Tibial nerve (tissue), 4 donors: ENCODE measurements around the gene GRIN2A. TPM values are rescaled to one million over a fixed set of nuclear protein-coding genes. Genes with fewer than 3 reads are reported as not detected.

Experiments used
- DNase-seq, 2 donors: peaks; one replicate each; pipeline ENCODE4 v3.0.0-alpha.2; 2019; ENCODE audit warnings: low spot score in 2 of 2
- H3K27ac ChIP-seq, 4 donors: fragments of 200-600 bp; sonication (generic) in 3 of 4; one replicate each; pipeline ENCODE4 v1.5.1; 2017 to 2019; ENCODE audit warnings: mild to moderate bottlenecking in 1 of 4
- H3K27me3 ChIP-seq, 2 donors: fragments of 200-600 bp; sonication (generic) in 1 of 2; one replicate each; pipeline versions ENCODE4 v1.5.1 to v1.6.0; 2017 to 2019
- H3K36me3 ChIP-seq, 3 donors: fragments of 200-600 bp; sonication (generic); one replicate each; pipeline ENCODE4 v1.5.1; 2018 to 2019
- H3K4me1 ChIP-seq, 4 donors: fragments of 200-600 bp; sonication (generic) in 3 of 4; one replicate each; pipeline ENCODE4 v1.5.1; 2017 to 2019
- H3K4me3 ChIP-seq, 4 donors: fragments of 200-600 bp; sonication (generic) in 3 of 4; one replicate each; pipeline ENCODE4 v1.5.1; 2017 to 2019; ENCODE audit warnings: mild to moderate bottlenecking in 1 of 4, moderate library complexity in 1 of 4
- H3K9me3 ChIP-seq, 4 donors: fragments of 200-600 bp; sonication (generic) in 3 of 4; one replicate each; pipeline ENCODE4 v1.5.1; 2017 to 2019
- EP300 ChIP-seq, 2 donors: sonication (generic); formaldehyde crosslinking; IDR thresholded peaks; one replicate each; pipeline ENCODE4 v1.6.1; 2017; ENCODE audit warnings: antibody characterized with exemption in 2 of 2, mild to moderate bottlenecking in 1 of 2
- POLR2A ChIP-seq, 2 donors: fragments of 450-650 bp; IDR thresholded peaks; one replicate each; pipeline ENCODE4 v1.6.1; 2017; ENCODE audit warnings: antibody characterized with exemption in 2 of 2, mild to moderate bottlenecking in 2 of 2, moderate library complexity in 2 of 2
- WGBS, 2 donors: methylation state at CpG; one replicate each; pipeline ENCODE4 v1.1.5; 2018; 5-methylcytosine and 5-hydroxymethylcytosine counted together
- total RNA-seq, 4 donors: library from RNA; depleted of rRNA; stranded (reverse); fragments of >200 nt; gene quantifications; one replicate each; pipeline ENCODE4 v1.1.0, GENCODE V29; 2016
- TF ChIP-seq, protein P1 (sequence below), 5 experiments: fragments of 200-600 bp in 3 of 5; fragments of 450-650 bp in 2 of 5; sonication (generic) in 3 of 5; IDR thresholded peaks; one replicate each; pipeline ENCODE4 v1.5.1; 2016 to 2019; ENCODE audit warnings: antibody characterized with exemption in 5 of 5, mild to moderate bottlenecking in 3 of 5, moderate library complexity in 2 of 5

GRIN2A gene
- total RNA-seq, 4 donors from 2014 or later = under 0.01 to 0.44 (median 0.39) TPM; not detected in 1

DNA sequence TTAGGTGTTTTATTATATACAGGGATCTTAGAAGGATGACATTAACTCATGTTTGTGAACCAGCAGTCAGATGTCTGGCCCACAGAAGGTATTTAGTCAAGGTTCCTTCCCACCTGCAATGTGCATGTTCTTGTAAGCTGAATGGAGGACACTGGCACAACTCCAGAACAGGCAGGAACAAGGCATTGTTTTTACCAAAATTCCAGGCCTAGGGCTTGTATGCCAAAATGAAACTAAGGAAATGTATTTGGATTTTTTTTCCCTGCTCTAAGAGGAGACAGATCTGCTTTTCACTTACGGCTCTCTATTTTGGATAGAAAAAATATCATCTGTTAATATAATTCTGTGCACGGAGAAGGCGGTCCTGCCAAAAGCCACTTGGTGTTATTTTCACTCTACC lies 312.5 kb downstream of the GRIN2A start:
- Histone ChIP-seq H3K9me3 (peaks cover 0 to 4% (median 0%) of the 10 kb centered on the region in 4 donors), H3K27ac (no peak overlapping the region), H3K4me3 (no peak overlapping the region), H3K36me3 (no peaks in the 10 kb centered on the region), H3K4me1 (no peaks in the 10 kb centered on the region), H3K27me3 (no peaks in the 10 kb centered on the region)
- no peak for DNase-seq
- TF ChIP-seq POLR2A (IDR thresholded peaks at IDR 0.05) = no peak
- TF ChIP-seq EP300 (IDR thresholded peaks at IDR 0.05) = no peak
- TF ChIP-seq, protein P1, sequence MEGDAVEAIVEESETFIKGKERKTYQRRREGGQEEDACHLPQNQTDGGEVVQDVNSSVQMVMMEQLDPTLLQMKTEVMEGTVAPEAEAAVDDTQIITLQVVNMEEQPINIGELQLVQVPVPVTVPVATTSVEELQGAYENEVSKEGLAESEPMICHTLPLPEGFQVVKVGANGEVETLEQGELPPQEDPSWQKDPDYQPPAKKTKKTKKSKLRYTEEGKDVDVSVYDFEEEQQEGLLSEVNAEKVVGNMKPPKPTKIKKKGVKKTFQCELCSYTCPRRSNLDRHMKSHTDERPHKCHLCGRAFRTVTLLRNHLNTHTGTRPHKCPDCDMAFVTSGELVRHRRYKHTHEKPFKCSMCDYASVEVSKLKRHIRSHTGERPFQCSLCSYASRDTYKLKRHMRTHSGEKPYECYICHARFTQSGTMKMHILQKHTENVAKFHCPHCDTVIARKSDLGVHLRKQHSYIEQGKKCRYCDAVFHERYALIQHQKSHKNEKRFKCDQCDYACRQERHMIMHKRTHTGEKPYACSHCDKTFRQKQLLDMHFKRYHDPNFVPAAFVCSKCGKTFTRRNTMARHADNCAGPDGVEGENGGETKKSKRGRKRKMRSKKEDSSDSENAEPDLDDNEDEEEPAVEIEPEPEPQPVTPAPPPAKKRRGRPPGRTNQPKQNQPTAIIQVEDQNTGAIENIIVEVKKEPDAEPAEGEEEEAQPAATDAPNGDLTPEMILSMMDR (IDR thresholded peaks at IDR 0.05) = no peak
- WGBS, 2 donors = 60% methylated on average over 3 of the region's 3 CpGs

DNA sequence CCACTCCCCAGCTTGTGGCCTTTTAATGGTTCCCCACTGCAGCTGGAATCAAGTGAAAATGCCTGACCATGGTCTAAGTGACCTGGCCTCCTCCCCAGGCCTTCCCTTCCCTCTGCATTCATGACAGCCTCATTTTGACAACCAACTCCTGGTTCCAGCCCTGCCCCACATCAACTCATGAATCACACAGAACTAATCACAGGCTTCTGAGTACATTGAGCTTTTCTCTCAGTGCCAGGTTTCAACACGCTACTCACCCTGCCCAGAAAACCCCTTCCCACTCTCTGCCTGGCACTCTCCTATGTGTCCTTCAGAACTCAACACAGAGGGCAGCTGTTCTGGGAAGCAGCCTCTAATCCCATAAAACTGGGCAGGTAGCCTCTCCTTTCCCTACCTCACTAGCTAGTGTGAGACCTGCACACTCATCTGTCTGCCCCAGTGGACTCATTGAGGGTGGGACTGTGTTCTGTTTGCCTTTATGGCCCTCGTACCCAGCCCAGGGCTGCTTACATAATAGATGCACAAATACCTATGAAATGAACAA lies 313.6 kb downstream of the GRIN2A start:
- 83 to 85% methylated on average over 2 of the region's 2 CpGs for WGBS, 2 donors
- H3K36me3 ChIP-seq = no peaks in the 10 kb centered on the region
- H3K4me1 ChIP-seq = no peaks in the 10 kb centered on the region
- no peak overlapping the region for H3K4me3 ChIP-seq
- peaks cover 0 to 4% (median 0%) of the 10 kb centered on the region in 4 donors for H3K9me3 ChIP-seq
- no peaks in the 10 kb centered on the region for H3K27me3 ChIP-seq
- H3K27ac ChIP-seq = no peak overlapping the region
- no peak for DNase-seq
- TF ChIP-seq POLR2A (IDR thresholded peaks at IDR 0.05) = no peak
- TF ChIP-seq EP300 (IDR thresholded peaks at IDR 0.05) = no peak
- TF ChIP-seq, protein P1 (IDR thresholded peaks at IDR 0.05) = no peak

DNA sequence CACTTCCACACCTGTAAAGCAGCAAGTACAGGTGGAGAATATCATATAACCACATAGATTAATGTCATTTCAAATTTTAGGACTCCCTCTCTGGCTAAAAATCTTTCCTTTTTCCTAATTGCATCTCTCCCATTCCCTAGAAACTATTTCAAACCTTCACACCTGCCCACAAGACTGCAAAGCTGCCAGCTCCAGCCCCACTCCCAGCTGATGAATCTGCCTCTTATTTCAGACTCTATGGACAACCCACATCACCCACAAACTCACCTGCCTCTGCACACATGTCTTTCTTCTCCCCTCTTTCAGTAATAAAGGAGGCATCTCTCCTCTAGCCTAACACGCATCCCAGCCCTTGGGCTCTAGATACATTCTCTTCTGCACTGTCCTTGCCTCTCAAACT lies 315.1 kb downstream of the GRIN2A start:
- TF ChIP-seq, protein P1 (IDR thresholded peaks at IDR 0.05) = no peak
- TF ChIP-seq EP300 (IDR thresholded peaks at IDR 0.05) = no peak
- TF ChIP-seq POLR2A (IDR thresholded peaks at IDR 0.05) = no peak

DNA sequence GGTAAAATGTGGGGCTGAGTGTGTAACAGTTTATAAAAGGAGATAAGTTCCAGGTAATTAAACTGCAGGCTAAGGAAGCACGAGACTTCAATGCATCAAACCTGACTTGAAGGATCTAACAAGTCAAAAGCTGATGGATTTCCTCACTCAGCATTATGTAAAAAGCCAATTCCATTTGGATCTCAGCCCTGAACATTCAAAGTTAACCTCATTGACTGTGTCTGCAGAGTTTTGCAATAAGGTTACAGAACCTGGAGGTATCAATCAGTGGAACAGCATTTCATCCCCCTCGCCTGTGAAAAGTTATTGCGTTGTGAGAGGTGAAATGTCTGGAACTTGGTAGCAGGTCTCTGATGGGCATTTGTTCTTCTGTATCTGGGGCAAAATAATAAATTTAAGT lies 317.8 kb downstream of the GRIN2A start:
- no peaks in the 10 kb centered on the region for H3K9me3 ChIP-seq
- no peaks in the 10 kb centered on the region for H3K36me3 ChIP-seq
- WGBS, 2 donors = 80 to 83% methylated on average over 3 of the region's 3 CpGs
- no peaks in the 10 kb centered on the region for H3K4me1 ChIP-seq
- H3K27me3 ChIP-seq = no peaks in the 10 kb centered on the region
- no peak overlapping the region for H3K27ac ChIP-seq
- no peak overlapping the region for H3K4me3 ChIP-seq
- TF ChIP-seq EP300 (IDR thresholded peaks at IDR 0.05) = no peak
- TF ChIP-seq, protein P1 (IDR thresholded peaks at IDR 0.05) = no peak
- TF ChIP-seq POLR2A (IDR thresholded peaks at IDR 0.05) = no peak
- DNase-seq = no peak

More for the DNA sequence above, 315.1 kb downstream of the GRIN2A start:
- no peak for DNase-seq
- H3K4me1 ChIP-seq = no peaks in the 10 kb centered on the region
- H3K27me3 ChIP-seq = no peaks in the 10 kb centered on the region
- 91% methylated on average over 1 of the region's 1 CpG for WGBS, 2 donors
- H3K36me3 ChIP-seq = no peaks in the 10 kb centered on the region
- no peak overlapping the region for H3K27ac ChIP-seq
- H3K9me3 ChIP-seq = no peaks in the 10 kb centered on the region
- H3K4me3 ChIP-seq = no peak overlapping the region

DNA sequence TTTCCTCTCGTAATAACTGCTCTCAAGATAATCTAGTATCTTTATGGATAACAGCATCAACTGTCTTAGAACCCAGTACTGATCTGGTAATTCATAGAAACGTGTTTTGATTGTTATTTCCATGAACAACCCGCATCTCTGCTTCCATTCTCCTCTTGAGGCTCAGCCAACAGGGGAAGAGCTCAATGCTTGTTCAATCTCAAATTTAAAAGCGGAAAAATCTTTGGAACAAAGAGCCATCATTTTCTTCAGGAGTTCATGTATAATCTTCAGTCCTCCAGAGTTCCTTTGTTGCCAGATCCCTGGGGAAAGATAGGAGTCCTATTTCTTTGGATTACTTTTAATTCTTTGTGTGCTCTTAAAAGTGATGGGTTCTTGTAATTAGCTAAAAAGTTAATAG lies 319.9 kb downstream of the GRIN2A start:
- no peaks in the 10 kb centered on the region for H3K27me3 ChIP-seq
- H3K9me3 ChIP-seq = peaks cover 0 to 5% (median 0%) of the 10 kb centered on the region in 4 donors
- TF ChIP-seq, protein P1 (IDR thresholded peaks at IDR 0.05) = no peak
- TF ChIP-seq EP300 (IDR thresholded peaks at IDR 0.05) = no peak
- no peak for TF ChIP-seq POLR2A (IDR thresholded peaks at IDR 0.05)
- no peak overlapping the region for H3K27ac ChIP-seq
- no peaks in the 10 kb centered on the region for H3K36me3 ChIP-seq
- WGBS, 2 donors = 78 to 84% methylated on average over 4 of the region's 4 CpGs
- no peak for DNase-seq
- no peak overlapping the region for H3K4me3 ChIP-seq
- H3K4me1 ChIP-seq = no peaks in the 10 kb centered on the region
